Stimulated activated CD8-positive, alpha-beta memory T cell treated with anti-CD3 and anti-CD28 coated beads, Interleukin-4, amount 100 ng/mL, for 4 hours (primary cell): ENCODE measurements around the gene SGPP2.

Experiments used
- DNase-seq, 2 donors: peaks; one replicate each; pipeline ENCODE4 v3.0.0-alpha.2; 2020; ENCODE audit warnings: low read depth in 2 of 2, low spot score in 1 of 2

Gene SGPP2

DNA sequence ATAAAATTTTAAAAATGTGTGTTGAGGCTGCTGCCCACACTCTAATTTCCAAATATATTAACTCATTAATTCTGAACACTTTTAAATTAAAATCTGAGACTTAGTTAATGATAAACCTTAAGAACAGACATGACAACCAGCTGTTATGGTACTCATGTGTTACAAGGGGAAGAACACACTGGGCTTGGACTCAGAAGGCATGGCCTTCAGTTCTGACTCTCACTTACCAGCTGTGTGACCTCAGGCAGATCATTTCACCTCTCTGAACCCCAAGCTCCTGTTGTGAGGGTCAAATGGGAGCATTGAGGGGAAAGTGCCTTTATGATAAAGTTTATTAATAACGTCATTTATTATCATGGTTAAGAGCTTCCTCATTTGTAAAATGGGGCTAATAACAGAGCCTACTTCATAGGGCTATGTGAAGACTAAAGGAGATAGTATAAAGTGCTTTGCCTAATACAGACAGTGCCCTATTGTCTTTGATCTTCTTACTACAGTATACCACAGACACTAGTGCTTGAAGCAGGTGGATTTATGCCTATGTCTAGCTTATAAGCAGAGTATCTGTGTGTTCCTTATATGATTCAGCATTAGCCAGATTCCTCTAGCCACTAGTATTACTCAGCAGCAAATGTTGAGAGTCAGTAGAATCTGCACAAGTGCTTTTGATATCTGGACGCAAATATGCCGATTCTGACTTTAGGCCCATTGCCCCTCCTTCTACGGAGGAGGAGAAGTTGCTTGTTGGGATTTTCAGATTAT, 99.6 kb downstream of the SGPP2 start:
- DNase-seq, result no peak

DNA sequence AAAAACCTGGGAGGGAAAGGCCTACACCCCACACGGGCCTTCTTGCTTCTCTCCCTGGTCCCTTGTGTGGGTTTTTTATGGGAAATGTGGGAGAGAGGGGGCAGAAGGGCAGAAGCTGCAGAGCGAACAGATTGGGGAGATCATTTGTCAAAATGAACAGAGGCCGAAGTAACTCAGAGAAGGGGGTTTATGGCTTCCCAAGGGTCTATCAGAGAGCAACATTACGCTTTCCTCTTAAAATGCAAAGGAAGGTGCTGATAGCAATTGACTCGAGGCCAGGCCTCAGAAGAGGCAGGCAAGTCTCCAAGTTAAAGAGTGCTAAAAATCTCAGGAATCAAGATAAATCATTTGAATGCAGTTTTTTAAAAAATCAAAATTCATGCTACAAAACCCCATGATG, 101.5 kb downstream of the SGPP2 start:
- no peak for DNase-seq

DNA sequence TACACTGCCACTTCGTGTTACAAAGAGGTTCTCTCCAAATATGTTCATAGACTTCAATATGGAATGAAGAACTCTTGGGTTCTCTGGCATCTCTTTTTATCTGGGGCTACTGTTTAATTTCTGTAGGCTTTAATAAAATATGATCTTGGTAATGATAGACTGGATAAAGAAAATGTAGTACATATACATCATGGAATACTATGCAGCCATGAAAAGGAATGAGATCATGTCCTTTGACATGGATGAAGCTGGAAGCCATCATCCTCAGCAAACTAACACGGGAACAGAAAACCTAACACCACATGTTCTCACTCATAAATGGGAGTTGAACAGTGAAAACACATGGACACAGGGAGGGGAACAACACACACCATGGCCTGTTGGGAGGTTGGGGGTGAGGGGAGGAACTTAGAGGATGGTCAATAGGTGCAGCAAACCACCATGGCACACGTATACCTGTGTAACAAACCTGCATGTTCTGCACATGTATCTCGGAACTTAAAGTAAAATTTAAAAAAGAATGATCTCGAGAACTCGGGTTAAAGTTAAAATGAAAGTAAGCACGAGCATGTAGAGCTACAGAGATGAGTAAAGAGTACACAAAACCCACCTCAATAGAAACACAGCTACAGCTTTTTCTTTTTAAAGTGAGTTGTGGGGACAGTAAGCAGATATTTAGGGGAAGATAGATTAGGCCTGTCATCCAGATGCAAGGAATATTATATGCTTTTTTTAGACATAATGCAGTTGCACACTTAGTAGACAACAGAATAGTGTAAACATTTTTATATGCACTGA, 102.3 kb downstream of the SGPP2 start:
- no peak for DNase-seq

DNA sequence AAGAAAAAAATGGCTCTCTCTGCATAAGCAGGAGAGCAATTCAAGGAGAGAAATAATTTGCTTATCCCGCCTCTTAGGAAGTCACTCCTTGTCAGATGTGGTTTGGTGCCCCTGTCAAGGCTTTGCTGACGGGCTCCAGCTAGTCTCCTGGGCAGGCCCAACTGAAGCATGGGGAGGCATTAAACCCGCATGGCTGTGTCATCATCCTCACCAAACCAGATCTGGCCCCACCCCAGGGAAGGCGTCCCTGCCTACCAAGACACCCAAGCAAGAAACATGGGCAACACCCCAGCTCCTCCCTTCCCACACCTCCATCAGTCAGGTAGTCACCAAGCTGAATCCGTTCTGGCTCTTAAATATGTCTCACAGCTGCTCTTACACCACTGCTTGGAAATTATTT, 108.0 kb downstream of the SGPP2 start:
- DNase-seq, result no peak

DNA sequence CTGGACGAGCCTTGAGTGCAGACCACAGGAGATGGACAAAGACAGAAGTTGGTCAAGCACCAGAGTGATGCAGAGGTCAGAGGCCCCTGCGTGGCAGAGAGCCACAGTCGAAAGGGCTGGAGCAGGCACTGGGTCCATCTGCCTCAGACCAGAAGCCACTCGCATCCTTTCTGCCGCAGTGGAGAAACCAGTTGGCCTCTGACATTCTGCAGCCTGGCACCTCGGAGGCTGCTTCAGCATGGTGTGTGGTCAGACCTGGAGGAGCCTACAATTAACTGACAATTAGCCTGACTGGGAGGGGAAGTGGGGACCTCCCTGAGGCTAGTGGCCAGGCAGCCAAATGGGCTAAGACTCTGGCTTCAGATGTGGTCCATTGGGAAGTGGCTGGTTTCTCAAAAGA, 111.1 kb downstream of the SGPP2 start:
- no peak for DNase-seq

DNA sequence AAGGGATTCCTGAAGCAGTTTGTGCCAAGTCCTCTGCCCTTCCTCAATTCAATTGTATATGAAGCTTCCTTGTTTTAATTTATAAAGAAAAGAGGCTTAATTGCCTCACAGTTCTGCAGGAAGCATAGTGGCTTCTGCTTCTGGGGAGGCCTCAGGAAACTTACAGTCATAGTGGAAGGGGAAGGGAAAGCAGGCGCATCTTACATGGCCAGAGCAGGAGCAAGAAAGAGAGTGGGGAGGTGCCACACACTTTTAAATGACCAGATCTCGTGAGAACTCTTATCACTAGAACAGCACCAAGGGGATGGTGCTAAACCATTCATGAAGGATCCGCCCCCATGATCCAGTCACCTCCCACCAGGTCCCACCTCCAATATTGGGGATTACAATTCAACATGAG, 114.2 kb downstream of the SGPP2 start:
- no peak for DNase-seq

DNA sequence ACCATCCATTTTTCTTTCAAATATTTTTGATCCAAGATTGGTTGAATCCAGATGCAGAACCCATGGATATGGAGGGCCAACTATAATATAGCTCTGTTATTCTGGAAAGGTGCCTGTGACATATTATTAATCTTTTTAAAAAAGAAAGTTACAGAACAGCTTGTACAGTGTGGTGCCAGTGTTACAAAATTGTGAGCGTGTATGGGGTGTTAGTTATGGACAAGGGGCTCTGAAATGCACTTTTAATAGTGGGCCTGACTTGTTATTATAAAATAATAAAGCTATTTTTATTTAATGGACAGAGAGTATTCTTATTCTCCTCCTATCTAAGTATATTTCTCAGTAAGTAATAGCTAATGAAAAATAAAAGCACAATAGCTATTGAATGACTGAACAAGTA, 120.3 kb downstream of the SGPP2 start:
- no peak for DNase-seq

DNA sequence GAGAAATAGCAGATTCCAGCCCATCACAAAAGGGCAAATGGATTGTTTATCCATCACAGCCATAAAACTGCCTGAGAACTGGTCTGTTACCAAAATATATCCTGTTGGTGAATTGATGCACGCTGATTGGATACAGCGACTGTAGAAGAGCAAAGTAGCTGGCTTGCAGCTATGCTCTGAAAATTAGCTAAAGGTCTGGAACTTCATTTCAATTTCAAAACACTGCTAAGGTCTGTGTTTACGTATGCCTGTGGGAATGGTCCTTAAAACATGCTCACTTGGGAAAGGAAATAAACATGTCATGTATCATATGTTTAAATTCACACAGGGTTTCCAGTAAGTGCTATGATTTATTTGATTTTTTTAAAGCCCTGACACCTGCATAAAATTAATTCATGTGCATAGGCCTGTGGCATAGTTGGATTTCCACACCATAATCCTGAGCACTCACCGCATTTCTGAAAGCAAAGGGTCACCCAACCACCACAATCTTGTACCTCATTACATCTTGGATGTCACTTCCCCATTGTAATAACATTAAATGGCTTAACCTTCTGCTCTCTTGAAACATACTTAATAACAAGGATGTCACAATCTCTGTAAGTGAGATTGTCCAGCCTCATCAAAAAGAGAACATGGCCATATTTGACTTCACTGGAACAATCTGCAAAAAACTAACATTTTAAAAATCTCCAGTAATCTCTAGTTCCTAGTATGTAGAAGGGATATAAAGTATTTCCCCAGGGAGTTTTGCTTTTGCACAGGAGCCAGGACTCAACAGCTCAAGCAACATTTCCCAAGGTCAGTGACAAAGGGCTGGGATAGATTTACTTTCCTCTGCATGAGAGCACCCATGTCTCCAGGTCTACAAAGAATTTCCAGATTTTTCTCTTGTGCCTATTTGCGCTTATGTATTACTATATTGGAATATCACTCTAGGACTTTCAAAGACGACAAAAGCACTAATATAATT, 121.8 kb downstream of the SGPP2 start:
- DNase-seq, result no peak

DNA sequence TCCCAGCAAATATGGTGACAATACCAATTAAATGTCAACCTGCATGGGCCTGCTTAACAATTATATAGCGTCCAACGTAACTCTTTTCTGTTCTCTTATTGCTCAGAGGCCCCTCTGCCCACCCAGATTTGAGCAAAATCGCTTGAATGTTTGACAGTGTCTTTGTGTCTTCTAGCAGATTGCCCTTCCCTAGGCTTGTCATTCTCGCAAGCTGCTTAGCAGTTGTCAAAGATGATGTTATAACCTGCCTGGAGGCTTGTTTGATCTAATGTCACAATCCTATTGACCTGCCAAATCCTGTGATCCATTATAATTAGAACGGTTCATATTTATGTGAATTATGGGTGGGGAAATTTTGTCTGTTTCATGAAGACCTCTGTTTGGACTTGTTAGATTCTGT, 122.7 kb downstream of the SGPP2 start:
- no peak for DNase-seq

DNA sequence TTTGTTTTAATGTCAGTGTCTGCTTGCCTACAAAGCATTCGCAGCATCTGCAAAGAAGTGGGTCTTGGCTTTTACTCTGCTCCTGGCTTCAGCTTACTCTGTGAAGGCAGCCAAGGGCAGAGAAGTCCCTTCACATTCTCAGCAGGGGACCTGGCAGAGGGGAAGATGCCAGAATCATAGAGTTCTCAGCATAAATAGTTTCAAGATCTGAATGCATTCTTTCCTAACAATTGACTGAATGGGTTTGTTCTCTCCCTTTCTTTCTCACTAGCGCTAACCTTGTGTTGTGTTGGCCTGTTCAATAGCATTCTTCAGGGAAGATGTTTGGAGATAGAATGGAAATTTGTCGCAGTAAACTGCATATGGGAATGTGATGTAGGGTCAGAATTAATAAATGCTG, 124.6 kb downstream of the SGPP2 start:
- DNase-seq, result no peak

DNA sequence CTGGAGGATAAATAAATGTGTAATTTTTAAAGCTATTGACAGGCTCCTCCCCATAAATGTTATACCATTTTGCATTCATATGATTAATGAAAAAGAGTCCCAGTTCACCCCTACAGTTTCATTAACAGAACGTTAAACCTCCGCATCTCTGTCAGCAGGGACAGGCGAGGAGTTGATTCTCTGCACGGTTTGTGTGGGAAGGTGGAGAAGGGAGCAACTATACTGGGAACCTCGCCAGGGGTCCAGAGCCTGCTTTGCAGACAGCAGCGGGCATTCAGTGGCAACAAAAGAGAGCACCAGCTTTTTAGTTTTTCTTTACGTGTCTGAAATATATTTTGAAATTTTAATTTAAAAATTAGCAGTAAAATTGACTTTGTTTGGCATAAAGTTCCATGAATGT, 130.2 kb downstream of the SGPP2 start:
- no peak for DNase-seq

DNA sequence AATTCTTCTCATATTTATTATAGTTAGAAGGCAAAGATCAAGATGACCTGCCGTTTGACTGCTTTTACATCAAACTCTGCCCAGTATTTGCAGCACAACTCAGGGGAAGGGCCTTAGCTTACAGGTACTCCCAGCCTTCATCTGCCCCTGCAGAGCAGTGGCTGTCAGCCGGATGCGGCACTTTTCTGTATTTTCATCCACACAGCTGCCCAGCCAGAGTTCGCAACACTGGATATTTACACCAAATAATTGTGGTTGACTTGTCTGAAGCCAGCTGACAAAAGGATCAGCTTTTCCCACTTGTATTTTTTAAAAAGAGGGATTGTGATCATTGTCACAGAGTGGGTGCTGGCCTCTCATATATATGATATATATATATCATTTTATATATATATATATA, 136.8 kb downstream of the SGPP2 start:
- no peak for DNase-seq

DNA sequence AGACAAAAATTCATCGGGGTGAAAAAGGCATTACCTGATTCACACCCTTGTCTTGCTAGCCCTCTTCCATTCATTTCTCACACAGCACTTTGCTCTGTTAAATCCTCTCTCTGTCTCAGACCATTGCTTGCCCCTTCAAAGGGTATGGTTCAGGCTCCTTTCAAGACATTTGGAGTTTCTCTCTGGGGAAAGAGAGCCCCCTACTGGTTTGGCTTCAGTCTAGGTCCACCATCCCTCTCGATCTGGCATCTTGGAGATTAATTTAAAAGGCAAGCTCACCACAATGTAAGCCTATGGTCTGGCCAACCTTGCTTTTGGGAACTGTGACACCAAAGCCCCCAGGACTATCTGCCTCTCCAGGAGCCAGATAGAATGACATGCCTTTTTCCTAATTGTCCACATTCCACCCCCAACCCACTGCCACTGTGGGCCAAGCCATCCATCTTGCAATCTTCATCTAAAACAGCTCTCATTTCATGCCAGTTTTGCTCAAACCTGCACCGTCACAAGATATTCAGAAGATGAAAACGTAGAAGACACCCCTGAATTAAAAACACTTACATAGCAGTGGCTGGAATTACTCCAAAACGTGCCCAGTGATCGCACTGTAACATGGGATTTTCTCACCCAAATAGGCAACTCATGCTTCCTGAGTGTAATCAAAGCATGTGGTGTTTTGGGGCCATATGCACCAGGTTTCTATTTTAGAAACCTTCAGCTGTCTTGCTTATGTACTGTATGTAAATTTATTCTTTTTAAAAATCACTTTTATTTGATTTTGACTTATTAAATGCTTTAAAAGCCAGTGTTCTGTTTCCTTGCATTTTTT, 137.7 kb downstream of the SGPP2 start:
- DNase-seq, result no peak

DNA sequence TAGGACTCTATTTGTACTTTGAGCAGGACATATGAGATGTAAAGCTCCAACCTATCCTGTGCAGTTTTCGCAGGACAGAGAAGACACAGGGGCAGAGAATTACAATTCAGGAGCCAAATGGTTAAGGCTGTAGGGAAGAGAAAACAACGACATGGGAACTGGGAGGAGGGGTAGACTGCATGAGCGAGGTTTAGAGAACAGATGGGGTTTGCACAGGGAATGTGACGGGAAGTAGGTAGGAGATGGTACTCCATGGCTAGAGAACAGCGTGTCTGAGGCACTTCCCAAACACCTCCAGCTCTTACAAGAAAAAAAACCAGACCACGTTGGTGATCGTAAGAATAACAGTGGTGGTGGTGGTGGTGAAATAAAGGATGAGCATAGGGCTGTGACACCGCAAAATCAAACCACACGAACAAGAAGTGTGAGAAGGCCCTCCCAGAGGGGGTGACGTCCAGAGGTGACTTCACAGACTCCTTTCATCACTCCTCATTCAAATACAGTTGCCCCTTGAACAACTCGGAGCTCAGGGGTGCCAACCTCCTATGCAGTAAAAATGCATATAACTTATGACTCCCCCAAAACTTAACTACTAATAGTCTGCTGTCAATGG, 138.9 kb downstream of the SGPP2 start:
- no peak for DNase-seq

DNA sequence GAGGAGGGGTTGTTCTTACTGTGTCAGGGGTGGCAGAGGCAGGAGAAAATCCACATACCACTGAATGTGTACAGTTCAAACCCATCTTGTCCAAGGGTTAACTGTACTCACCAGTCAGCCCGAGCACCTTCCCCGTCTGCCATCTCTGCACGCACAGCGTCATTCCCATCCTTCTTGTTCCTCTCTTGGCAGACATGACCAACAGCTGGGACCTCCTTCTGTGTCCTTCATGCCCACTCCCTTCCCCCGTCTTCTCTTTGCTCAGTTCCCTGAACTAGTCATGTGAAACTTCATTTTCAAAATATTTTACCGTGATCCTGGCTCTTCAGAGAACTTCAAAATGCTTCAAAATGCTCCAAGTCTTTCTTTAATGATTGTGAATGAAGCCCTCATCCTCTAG, 139.6 kb downstream of the SGPP2 start:
- DNase-seq, result no peak

DNA sequence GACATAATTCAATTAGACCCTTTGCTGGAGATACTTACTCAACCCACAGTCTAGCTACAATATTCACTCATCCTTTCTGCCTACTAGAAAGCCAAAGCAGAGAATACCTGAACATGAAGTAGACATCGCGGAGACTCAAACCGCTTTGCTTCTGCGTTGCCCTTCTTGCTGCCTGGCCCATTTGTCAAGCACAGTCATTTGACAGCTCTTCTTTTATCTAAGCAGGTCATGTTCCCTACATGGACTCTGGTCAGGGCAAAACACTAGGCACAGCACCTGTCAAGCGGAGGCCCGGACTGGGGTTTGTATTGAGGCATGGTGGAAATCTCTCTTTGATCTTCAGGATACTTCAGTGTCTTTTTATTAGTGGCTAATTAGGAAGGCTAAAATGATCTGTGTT, 141.9 kb downstream of the SGPP2 start:
- no peak for DNase-seq

DNA sequence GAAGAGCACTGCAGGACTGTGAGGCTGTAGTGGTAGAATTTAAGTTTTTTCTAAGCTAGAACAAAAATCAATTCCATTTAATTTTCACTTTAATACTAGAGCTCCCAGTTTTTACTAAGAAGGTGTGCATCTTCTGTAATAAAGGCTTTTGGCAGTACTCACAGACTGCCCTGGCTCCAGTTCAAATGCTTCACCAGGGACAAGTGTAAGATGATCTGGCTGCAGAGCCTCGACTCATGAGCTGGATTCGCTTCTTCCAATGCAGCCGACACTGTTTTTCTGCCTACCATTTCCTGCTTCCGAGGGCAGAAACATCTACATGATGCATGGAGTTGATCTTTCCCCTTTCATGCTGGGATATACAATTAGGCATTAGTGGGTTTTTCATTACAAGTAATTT, 144.5 kb downstream of the SGPP2 start:
- DNase-seq, result no peak

DNA sequence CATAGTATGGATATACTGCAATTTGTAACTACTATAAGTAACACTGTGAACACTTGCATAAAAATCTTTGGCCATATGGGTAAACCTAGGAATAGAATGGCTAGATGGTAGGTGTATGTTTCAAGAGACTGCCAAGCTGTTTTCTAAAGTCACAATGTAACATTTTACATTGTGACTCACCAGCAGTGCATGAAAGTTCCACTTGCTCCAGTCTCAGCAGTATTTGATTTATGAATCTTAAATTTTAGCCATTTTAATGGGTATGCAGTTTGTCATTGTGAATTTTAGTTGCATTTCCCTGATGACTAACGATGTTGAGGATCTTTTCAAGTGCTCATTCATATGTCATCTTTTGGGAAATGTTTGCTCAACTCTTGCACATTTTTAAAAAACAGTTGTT, 145.5 kb downstream of the SGPP2 start:
- DNase-seq, result no peak

DNA sequence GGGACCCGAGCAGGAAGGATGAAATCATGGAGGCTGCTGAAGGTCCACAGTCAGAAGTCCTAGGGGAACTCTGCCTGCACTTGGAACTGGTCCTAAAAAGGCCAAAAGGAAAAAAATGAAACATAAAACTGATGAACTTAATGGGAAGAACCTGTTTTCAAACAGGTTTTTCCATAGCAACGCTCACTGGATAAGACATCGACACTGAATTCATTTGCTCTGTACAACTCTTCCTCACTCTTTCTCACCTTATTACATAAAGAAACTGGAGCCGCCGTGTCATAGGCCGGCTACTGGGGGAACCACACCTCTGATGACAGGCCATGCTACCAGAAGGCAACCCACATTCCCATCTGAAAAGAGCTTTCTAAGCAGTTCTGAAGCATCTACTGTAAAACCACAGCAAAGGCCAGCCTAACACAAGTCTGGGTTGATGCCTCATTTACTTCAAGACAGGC, 147.9 kb downstream of the SGPP2 start:
- DNase-seq, result no peak

DNA sequence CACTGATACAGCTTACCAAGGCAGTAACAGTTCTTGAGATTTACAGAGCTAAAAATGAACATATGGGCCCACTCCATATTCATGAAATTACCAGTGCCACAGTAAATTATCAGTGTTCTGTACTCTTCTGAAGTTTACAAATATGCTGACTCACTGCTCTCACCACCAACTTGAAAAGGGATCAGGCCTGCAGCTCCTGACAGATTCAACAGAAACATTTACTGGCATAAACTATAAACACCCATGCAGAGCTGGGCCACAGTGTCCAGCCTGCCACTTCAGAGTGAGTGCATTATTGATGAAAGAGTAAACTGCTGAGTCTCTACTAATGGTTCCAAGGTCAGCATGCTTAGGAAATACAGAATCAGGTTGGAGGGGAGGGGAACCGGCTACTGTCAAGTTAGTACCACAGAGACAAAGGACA, 148.4 kb downstream of the SGPP2 start:
- no peak for DNase-seq
